Uterus (tissue), 2 donors: ENCODE results near the gene GLDC.

Source experiments
- CTCF ChIP-seq, 4 experiments: fragments of 200-600 bp in 2 of 4; fragments of 450-650 bp in 2 of 4; sonication (generic) in 2 of 4; IDR thresholded peaks; one replicate each; pipeline ENCODE4 v1.5.1; 2016 to 2019; ENCODE audit warnings: antibody characterized with exemption in 4 of 4, mild to moderate bottlenecking in 2 of 4, moderate library complexity in 1 of 4
- POLR2A ChIP-seq, 2 donors: fragments of 450-650 bp; IDR thresholded peaks; one replicate each; pipeline ENCODE4 v1.6.1; 2016; ENCODE audit warnings: antibody characterized with exemption in 2 of 2, mild to moderate bottlenecking in 1 of 2, moderate library complexity in 1 of 2

DNA sequence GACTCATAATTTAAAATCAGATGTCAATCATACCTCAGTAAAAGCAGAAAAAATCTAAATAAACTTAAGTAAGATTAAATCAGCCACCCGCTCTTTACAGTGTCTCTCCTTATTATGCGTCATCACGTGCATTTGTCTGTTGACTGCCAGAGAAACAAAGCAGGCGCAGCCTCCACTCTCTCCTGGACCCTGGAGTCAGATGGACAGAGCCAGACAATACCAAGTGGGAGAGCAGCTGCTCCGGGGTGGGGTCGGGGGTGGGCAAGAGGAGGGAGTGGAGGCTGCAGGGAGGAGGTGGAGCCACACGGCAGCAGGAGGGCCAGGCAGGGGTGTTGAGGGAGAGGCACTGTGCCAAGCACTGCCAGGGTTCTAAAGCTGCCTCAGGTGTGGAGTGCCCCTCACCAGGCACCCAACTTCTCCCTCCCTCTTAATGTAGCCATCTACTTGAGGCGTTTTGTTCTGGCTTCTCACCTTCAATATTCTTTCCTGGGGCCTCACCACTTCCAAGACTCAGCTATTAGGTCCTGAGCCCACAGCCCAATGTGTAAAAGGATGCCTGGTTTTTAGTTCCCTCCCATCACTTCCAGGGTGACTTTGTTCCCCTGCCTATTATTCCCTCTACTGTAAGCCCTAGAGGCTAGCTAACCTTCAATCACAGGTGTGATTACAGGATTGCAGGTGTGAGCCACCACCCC, 96.3 kb downstream of the GLDC start:
- no peak for TF ChIP-seq CTCF (IDR thresholded peaks at IDR 0.05)
- no peak for TF ChIP-seq POLR2A (IDR thresholded peaks at IDR 0.05)
